Measurements from ENCODE around the gene SHTN1.
A peak's percentile ranks its signal among the peaks of the same experiment; 100 is the strongest.

The SHTN1 gene

GRCh38 chr10:116899626-116900025 is 105.4 kb downstream of the SHTN1 start:
- Mint-ChIP-seq H3K27me3 (no peaks in the 10 kb centered on the region), H3K4me3 (no peak overlapping the region), H3K9me3 (no peaks in the 10 kb centered on the region), H3K4me1 (no peaks in the 10 kb centered on the region), H3K36me3 (ENCODE audit: insufficient read depth) (no peaks in the 10 kb centered on the region), H3K27ac (ENCODE audit: low read depth) (no peak overlapping the region)
- DNase-seq (ENCODE audit: low spot score in 2 of 2) (no peak), ATAC-seq (replicated peaks; ENCODE audit: extremely low read depth, poor library complexity, severe bottlenecking) (no peak)

DNA sequence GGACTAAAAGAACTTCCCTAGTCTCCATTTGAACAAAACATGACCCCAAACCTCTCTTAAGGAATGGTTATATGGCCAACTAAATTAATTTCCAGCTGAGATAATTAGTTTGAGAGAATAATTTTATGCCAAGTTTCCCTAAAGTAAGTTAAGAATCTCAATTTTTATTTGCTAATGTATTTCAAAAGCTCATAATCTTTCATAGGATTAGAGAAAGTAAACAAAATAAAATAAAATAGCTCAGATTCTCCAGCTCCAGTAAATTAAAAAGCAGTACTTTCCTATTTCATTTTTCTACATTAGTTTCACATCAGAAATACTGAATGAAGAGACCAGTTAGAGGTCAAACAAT is 111.3 kb downstream of the SHTN1 start:
- DNase-seq (ENCODE audit: low spot score in 2 of 2), result no peak
- Mint-ChIP-seq H3K9me3 (no peaks in the 10 kb centered on the region), H3K4me3 (no peak overlapping the region), H3K4me1 (no peaks in the 10 kb centered on the region), H3K27ac (ENCODE audit: low read depth) (peak overlapping the region; percentile 41), H3K27me3 (peaks cover 36% of the 10 kb centered on the region), H3K36me3 (ENCODE audit: insufficient read depth) (no peaks in the 10 kb centered on the region)
- ATAC-seq (replicated peaks; ENCODE audit: extremely low read depth, poor library complexity, severe bottlenecking), result no peak

- H3K36me3 Mint-ChIP-seq (ENCODE audit: insufficient read depth), result no peaks in the 10 kb centered on the region
- ATAC-seq (replicated peaks; ENCODE audit: extremely low read depth, poor library complexity, severe bottlenecking), result no peak
- no peaks in the 10 kb centered on the region for H3K4me1 Mint-ChIP-seq
- no peak for DNase-seq (ENCODE audit: low spot score in 2 of 2)
- H3K9me3 Mint-ChIP-seq, result no peaks in the 10 kb centered on the region
- no peak overlapping the region for H3K4me3 Mint-ChIP-seq
- H3K27me3 Mint-ChIP-seq, result peaks cover 36% of the 10 kb centered on the region
- H3K27ac Mint-ChIP-seq (ENCODE audit: low read depth), result peak overlapping the region; percentile 41
Observed at GRCh38 chr10:116892907-116893685, 111.9 kb downstream of the SHTN1 start.

DNA sequence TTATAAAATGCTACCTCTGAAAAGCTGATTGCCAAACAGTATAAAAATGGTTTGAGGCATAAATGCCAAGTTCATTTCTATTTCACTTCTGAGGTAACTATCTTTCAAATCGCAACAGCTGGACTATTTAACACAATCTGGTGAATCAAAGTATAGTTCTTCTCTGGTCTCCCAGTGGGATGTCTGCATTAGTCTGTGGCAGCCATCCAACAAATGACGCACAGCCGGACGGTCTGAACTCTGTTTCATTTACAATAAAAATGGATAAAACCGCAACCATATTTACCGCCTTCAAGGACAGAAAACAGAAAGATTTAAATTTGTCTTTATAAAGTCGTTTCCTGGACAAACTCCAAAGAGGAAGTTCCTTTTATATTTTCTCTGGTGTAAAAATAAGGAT is 113.8 kb downstream of the SHTN1 start:
- no peak for DNase-seq (ENCODE audit: low spot score in 2 of 2)
- Mint-ChIP-seq H3K4me1 (no peaks in the 10 kb centered on the region), H3K27me3 (peaks cover 36% of the 10 kb centered on the region), H3K27ac (ENCODE audit: low read depth) (no peak overlapping the region), H3K9me3 (no peaks in the 10 kb centered on the region), H3K36me3 (ENCODE audit: insufficient read depth) (no peaks in the 10 kb centered on the region), H3K4me3 (no peak overlapping the region)
- no peak for ATAC-seq (replicated peaks; ENCODE audit: extremely low read depth, poor library complexity, severe bottlenecking)

- ATAC-seq (replicated peaks; ENCODE audit: extremely low read depth, poor library complexity, severe bottlenecking) (no peak), DNase-seq (ENCODE audit: low spot score in 2 of 2) (no peak)
- H3K27me3 Mint-ChIP-seq, result peaks cover 36% of the 10 kb centered on the region
- no peak overlapping the region for H3K4me3 Mint-ChIP-seq
- no peaks in the 10 kb centered on the region for H3K9me3 Mint-ChIP-seq
- H3K4me1 Mint-ChIP-seq, result no peaks in the 10 kb centered on the region
- H3K36me3 Mint-ChIP-seq (ENCODE audit: insufficient read depth), result no peaks in the 10 kb centered on the region
- no peak overlapping the region for H3K27ac Mint-ChIP-seq (ENCODE audit: low read depth)
Observed at GRCh38 chr10:116889066-116889465, 115.9 kb downstream of the SHTN1 start.

DNA sequence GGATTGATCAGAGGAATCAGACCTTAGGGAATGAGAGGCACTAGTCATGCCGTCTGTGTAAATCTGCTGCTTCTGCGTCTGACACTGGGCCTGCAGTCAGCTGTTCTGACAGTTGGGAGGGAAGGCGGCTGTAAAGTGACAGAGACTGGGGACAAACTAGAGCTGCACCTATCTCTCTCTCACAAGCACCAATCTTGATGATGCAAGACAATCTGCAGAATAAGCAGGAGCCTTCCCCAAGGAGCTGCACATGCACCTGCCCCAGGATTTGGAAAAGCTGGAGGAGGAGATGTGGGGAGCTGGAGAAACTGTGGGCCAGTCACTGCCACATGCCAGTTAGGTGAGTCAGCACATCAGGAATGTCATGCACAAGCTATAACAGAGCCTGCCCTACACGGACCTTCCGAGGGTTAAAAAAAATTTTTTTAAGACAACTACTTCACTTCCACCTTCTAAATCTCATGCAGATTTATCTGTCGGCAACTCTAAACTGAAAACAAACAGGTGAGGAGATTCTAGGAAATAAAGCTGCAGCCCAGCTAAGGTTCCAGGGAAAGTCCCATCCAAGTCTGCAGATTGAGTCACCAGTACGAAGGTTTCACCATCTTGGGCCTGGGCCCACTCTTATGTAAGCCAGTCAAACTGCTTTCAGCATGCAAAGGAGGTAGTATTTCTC is 116.5 kb downstream of the SHTN1 start:
- Mint-ChIP-seq H3K4me3 (no peak overlapping the region), H3K4me1 (no peaks in the 10 kb centered on the region), H3K36me3 (ENCODE audit: insufficient read depth) (no peaks in the 10 kb centered on the region), H3K9me3 (no peaks in the 10 kb centered on the region), H3K27me3 (peaks cover 32% of the 10 kb centered on the region), H3K27ac (ENCODE audit: low read depth) (no peak overlapping the region)
- ATAC-seq (replicated peaks; ENCODE audit: extremely low read depth, poor library complexity, severe bottlenecking), result no peak
- DNase-seq (ENCODE audit: low spot score in 2 of 2), result no peak

DNA sequence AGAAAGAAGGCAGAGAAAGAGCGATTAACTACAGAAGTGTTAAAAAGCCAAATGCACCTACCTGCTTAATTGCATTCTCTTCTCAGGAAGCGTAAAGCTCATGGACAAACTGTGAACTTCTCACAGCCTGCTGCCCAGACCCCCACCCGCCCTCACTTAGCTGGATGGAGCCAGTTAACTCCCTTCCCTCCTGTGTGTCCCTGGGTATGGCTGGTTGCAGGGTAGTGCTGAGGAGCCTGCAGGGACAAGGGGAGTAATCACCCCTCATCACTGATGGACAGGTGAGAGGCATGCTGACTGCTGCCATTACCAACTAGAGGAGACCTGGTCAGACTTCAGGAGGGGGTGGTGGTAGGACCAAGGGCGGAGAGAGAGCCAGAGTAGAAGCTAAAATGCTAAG is 118.2 kb downstream of the SHTN1 start:
- Mint-ChIP-seq H3K27me3 (peaks cover 24% of the 10 kb centered on the region), H3K27ac (ENCODE audit: low read depth) (no peak overlapping the region), H3K4me3 (no peak overlapping the region), H3K36me3 (ENCODE audit: insufficient read depth) (no peaks in the 10 kb centered on the region), H3K9me3 (no peaks in the 10 kb centered on the region), H3K4me1 (no peaks in the 10 kb centered on the region)
- DNase-seq (ENCODE audit: low spot score in 2 of 2), result no peak
- ATAC-seq (replicated peaks; ENCODE audit: extremely low read depth, poor library complexity, severe bottlenecking), result no peak

DNA sequence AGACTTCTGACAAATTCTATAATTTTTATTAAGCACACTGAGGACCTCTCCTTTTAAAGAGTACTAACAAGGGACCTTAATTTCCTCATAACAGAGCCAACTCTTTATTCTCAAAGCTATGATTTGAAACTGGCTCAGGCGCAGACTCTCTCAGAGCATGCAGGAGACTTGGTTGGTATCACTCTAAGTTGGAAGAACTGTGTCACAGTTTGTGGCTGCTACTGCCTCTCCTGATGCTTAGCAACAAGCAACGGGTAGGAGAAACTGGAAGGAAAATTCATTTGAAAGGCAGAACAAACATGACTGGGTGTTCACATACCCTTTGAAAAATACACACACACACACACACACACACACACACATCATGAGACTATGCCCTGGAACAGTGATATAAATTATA is 122.3 kb downstream of the SHTN1 start:
- H3K9me3 Mint-ChIP-seq, result no peaks in the 10 kb centered on the region
- no peak overlapping the region for H3K4me3 Mint-ChIP-seq
- peaks cover 17% of the 10 kb centered on the region for H3K27me3 Mint-ChIP-seq
- DNase-seq (ENCODE audit: low spot score in 2 of 2) (no peak), ATAC-seq (replicated peaks; ENCODE audit: extremely low read depth, poor library complexity, severe bottlenecking) (no peak)
- no peaks in the 10 kb centered on the region for H3K4me1 Mint-ChIP-seq
- H3K36me3 Mint-ChIP-seq (ENCODE audit: insufficient read depth), result no peaks in the 10 kb centered on the region
- H3K27ac Mint-ChIP-seq (ENCODE audit: low read depth), result no peak overlapping the region

DNA sequence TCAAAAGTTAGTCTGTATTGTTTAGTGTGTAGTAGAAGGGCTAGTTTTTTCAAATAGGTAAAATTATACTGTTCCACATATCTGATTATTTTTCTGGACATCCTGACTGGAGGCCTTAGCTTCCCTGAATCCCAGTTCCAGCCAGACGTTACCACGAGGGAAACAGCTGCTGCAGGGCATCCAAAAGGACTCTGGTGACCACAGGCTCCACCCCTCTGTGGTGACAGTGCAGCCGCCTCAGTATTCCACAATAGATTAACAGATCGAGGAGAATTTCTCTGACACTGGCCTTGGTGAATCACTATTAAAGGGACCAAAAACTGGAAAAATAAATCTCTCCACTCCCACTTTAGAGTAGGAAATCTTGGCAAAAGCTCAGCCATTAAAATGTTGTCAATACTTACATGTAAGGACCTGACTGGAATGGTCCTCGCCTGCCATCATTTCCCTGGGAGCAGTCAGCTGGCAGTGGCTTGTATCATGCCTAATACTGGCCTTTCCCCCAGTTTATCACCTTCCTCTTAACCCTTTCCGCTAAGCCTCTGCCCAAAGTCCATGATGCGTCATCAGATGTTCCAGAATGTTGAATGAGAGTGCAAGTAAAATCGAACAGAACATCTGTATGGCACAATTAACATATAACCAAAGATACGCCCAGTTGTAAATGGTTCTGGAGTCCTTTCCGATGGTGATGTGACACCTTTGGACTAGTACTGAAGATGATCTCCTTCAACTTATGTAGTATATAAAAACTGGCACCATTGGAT is 124.1 kb downstream of the SHTN1 start:
- peaks cover 17% of the 10 kb centered on the region for H3K27me3 Mint-ChIP-seq
- no peaks in the 10 kb centered on the region for H3K36me3 Mint-ChIP-seq (ENCODE audit: insufficient read depth)
- no peak for DNase-seq (ENCODE audit: low spot score in 2 of 2)
- no peaks in the 10 kb centered on the region for H3K4me1 Mint-ChIP-seq
- H3K9me3 Mint-ChIP-seq, result no peaks in the 10 kb centered on the region
- no peak overlapping the region for H3K27ac Mint-ChIP-seq (ENCODE audit: low read depth)
- no peak overlapping the region for H3K4me3 Mint-ChIP-seq
- ATAC-seq (replicated peaks; ENCODE audit: extremely low read depth, poor library complexity, severe bottlenecking), result no peak

- peaks cover 17% of the 10 kb centered on the region for H3K27me3 Mint-ChIP-seq
- H3K27ac Mint-ChIP-seq (ENCODE audit: low read depth), result no peak overlapping the region
- H3K4me1 Mint-ChIP-seq, result no peaks in the 10 kb centered on the region
- no peaks in the 10 kb centered on the region for H3K36me3 Mint-ChIP-seq (ENCODE audit: insufficient read depth)
- DNase-seq (ENCODE audit: low spot score in 2 of 2) (no peak), ATAC-seq (replicated peaks; ENCODE audit: extremely low read depth, poor library complexity, severe bottlenecking) (no peak)
- H3K9me3 Mint-ChIP-seq, result no peaks in the 10 kb centered on the region
- no peak overlapping the region for H3K4me3 Mint-ChIP-seq
Observed at GRCh38 chr10:116879817-116880216, 125.2 kb downstream of the SHTN1 start.

GRCh38 chr10:116878123-116878522 is 126.9 kb downstream of the SHTN1 start:
- H3K27me3 Mint-ChIP-seq, result peaks cover 17% of the 10 kb centered on the region

DNA sequence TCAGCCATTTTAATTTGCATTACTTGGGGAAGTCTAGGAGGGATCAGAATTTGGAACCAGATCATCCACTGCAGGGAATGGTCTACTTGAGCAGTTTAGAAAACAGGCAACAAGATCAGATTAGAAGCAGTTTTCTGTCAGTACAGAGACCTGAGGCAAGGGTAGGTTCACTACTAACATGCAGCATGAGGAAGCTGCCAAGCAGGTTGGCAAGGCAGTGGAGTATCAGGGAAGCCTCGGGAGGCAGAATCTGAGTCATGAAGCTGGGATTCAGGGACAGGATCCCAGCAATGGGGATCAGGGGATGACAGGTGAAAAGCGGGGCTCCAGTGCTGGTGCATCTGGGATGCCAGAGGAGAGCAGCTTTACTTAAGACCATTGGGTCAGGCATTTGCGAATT is 127.6 kb downstream of the SHTN1 start:
- Mint-ChIP-seq H3K27me3 (peaks cover 17% of the 10 kb centered on the region), H3K4me1 (no peaks in the 10 kb centered on the region), H3K9me3 (peaks cover 3% of the 10 kb centered on the region), H3K27ac (ENCODE audit: low read depth) (no peak overlapping the region), H3K4me3 (no peak overlapping the region), H3K36me3 (ENCODE audit: insufficient read depth) (no peaks in the 10 kb centered on the region)
- DNase-seq (ENCODE audit: low spot score in 2 of 2) (no peak), ATAC-seq (replicated peaks; ENCODE audit: extremely low read depth, poor library complexity, severe bottlenecking) (no peak)

More at GRCh38 chr10:116878123-116878522, 126.9 kb downstream of the SHTN1 start:
- Mint-ChIP-seq H3K36me3 (ENCODE audit: insufficient read depth) (no peaks in the 10 kb centered on the region), H3K9me3 (no peaks in the 10 kb centered on the region), H3K4me1 (no peaks in the 10 kb centered on the region), H3K4me3 (no peak overlapping the region), H3K27ac (ENCODE audit: low read depth) (no peak overlapping the region)
- DNase-seq (ENCODE audit: low spot score in 2 of 2) (no peak), ATAC-seq (replicated peaks; ENCODE audit: extremely low read depth, poor library complexity, severe bottlenecking) (no peak)

DNA sequence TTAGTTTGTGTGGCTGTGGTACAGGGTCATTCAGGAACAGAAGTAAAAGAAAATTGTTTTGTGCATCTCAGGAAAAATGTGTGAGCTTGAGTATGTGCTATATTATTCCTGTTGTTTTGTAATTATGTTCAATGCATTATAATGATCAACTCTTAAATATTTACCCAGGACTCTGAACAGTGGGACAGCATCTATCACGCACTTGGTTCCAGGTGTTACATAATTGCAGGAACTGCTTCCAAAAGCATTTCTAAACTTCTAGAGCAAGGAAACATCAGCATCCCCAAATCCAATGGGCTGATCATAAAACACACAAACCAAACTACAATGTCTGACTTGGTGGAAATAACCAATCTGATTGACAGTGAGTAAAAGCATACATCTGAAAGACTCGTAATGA is 129.1 kb downstream of the SHTN1 start:
- DNase-seq (ENCODE audit: low spot score in 2 of 2), result no peak

More for the DNA sequence above, 129.1 kb downstream of the SHTN1 start:
- no peak for ATAC-seq (replicated peaks; ENCODE audit: extremely low read depth, poor library complexity, severe bottlenecking)
- Mint-ChIP-seq H3K36me3 (ENCODE audit: insufficient read depth) (no peaks in the 10 kb centered on the region), H3K4me3 (no peak overlapping the region), H3K4me1 (no peaks in the 10 kb centered on the region), H3K27ac (ENCODE audit: low read depth) (no peak overlapping the region), H3K27me3 (peaks cover 3% of the 10 kb centered on the region), H3K9me3 (peaks cover 5% of the 10 kb centered on the region)

Data from central memory CD8-positive, alpha-beta T cell (primary cell).